Measurements from ENCODE around the gene MAP2K1.
"Not testable (repeated sequence)": the region's sequence is repeated elsewhere in the genome, so short reads cannot be mapped to it uniquely, and the experiment has no call there.

MAP2K1 gene

DNA sequence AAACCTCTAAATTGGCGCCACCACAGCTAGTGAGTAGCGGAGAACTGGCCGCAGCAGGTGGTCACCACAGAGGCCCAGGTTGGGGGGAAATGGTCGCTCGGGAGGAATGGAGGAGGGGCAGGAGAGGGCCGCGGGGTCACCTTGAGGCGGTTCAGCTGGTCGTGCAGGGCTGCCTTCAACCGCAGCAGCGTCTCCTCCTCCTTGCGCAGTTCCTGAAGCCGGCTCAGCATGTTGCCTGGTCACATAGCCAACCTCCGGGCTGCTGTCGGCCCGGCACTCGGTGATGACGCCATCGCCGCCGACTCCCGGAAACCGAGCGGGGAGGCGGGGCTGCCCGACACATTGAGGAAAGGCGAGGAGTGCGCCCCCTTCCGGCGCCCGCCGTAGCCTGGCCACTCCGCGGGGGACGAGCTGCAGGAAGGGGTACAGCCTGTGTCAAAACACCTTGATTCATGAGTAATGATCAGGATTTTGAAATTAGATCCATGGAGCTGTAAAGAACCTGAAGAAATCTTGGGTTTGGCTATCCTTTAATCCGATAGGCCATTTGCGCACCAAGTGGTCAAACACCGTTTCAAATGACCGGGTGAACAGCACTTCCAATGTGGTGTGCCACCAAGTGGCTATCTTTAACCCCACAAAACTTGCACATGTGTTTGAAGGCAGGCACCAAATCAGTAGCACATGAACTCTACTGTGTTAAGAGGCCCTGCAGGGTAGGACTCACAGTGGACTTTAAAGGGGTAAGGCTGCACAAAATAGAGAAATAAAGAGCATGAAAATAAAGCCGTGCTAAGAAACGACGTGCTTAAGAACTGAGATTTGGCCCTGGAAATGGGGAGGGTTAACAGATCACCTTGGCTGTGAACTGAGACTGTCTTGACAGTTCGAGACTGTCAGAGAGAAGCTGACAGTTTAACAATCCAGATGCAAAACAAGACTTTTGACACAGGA, 111.1 kb downstream of the MAP2K1 start, which contains the start of gene SNAPC5:
SNAPC5 (minus strand) TSS at position 261 of the 954 bp plus-strand sequence; CDS start at position 230, 31 bp downstream.
- H3K4me3 ChIP-seq (ENCODE audit: low read depth, low read length), result peak within 1 kb of the TSS; percentile 67
- peak; percentile 79 for DNase-seq (ENCODE audit: low read depth)

GRCh38 chr15:66498501-66499386, 112.0 kb downstream of the MAP2K1 start:
- DNase-seq (ENCODE audit: low read depth), result no peak
- H3K4me3 ChIP-seq (ENCODE audit: low read depth, low read length), result no peak overlapping the region

- not testable (repeated sequence) for DNase-seq (ENCODE audit: low read depth); H3K4me3 ChIP-seq (ENCODE audit: low read depth, low read length)
These were observed 113.6 kb downstream of the MAP2K1 start for GRCh38 chr15:66500346-66500745.

DNA sequence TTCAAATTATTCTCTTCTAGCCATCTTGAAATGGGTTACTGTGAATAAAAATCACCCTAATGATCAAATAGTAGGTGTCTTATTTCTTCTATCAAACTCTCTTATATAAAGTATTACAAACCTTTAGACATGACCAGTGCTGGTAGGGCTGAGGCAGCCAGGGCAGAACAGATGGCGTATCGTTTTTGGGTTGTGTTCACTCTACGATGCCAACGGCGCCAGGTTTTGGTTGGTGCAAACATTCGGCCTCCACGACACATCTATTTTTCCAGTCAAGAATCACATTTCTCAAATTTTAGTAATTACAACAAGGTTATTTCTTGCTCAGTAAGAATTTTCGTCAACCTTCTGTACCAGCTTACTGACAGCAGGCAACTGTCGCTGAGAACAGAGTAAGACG, 115.8 kb downstream of the MAP2K1 start:
- DNase-seq (ENCODE audit: low read depth), result no peak
- H3K4me3 ChIP-seq (ENCODE audit: low read depth, low read length), result peak overlapping the region; percentile 97

DNA sequence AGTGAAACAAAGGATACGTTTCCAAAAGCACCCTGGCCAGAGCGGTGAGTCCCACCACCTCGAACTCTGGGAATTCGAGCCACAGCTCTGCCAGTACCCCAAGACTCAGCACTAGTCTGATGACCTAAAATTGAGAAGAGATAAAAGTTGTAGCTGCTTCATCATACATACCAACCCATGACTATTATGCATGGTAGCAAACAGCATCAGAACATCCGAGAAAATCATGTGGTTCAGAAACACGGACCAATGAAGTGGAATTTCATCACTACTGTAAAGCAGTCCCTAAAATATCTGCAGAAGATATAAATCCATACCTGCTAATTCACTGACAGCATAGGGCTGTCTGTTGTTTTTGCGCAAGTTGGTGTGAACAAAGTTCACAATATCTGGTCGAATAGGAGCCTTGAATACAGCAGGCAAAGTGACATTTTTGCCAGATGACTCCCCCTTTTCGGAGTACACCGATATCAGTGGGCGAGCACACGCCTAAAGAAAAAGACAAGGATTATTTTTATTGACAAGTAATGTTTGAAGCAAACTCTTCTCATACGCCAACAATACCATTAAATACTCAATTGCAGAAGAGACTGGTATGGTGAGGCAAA, 116.4 kb downstream of the MAP2K1 start:
- not testable (repeated sequence) for DNase-seq (ENCODE audit: low read depth)
- H3K4me3 ChIP-seq (ENCODE audit: low read depth, low read length), result peak overlapping the region; percentile 97

- peak overlapping the region; percentile 97 for H3K4me3 ChIP-seq (ENCODE audit: low read depth, low read length)
- DNase-seq (ENCODE audit: low read depth), result no peak
These were observed 117.3 kb downstream of the MAP2K1 start for GRCh38 chr15:66503780-66504562.

DNA sequence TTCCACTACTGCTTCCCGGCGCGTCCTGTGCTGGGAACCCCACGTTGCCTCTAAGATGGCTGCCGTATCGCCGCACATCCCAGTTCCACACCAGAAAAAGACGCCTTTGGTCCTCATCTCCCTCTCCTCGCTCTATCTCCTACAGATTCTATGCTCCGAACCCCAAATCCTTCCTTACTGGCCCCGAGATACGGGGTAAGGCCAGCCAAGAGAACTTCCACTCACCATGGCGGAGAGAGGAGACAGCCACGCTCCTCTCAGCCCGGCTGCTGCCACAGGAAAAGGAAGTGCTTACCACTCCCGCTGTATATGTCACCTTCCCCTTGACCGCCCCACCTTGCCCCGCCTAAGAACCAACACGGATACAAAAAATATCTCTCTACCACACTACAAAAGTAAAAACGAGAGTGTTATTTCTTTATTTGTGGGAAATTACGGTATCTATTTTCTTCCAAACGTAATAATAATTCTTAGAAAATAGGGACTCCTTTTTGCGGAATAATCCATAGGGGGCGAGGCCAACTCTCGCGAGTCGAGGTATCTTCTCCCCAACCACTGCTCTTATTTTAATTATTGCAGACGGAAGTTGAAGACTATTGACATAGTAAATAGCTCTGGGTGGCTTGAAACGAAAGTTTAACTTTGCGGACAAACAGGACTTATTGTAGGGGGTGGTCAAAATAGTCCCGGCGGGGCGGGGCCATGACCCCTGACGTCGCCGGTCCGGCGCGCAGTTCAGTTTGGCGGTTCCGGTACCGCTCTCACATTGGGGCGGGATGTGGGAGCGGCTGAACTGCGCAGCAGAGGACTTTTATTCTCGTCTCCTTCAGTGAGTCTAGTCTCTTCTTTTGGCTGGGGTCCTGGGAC, 118.1 kb downstream of the MAP2K1 start, which contains the start of the genes RPL4 and ZWILCH:
RPL4 (minus strand) TSS at position 293 of the 867 bp plus-strand sequence; CDS start at position 228, 65 bp downstream.
ZWILCH (plus strand) TSS at position 764 of the 867 bp plus-strand sequence; CDS start at position 777, 13 bp downstream.
- H3K4me3 ChIP-seq (ENCODE audit: low read depth, low read length), result peak within 1 kb of the TSS; percentile 97
- DNase-seq (ENCODE audit: low read depth), result peak; percentile 50

DNA sequence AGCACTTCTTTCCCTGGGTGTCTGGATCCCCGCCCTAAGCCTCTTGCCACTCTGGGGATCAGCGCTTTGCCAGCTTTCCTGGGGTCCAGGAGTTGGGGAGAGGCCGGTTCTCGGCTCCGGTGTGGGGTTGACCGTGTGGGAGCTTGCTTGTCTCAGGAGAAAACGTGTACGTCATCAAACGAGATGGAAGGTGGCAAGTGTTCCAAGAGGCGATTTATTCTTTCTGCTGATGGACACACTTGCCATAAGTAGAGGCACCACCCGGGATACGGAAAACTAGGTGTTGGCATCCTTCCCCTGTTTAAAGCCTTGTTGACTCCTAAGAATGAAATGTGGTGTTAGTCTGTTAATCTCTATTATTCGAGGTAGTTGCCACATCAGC, 118.7 kb downstream of the MAP2K1 start:
- DNase-seq (ENCODE audit: low read depth), result peak; percentile 24
- H3K4me3 ChIP-seq (ENCODE audit: low read depth, low read length), result peak overlapping the region; percentile 97

GRCh38 chr15:66505818-66506217, 119.1 kb downstream of the MAP2K1 start:
- no peak for DNase-seq (ENCODE audit: low read depth)
- H3K4me3 ChIP-seq (ENCODE audit: low read depth, low read length), result peak overlapping the region; percentile 97

- no peak for DNase-seq (ENCODE audit: low read depth)
- no peak overlapping the region for H3K4me3 ChIP-seq (ENCODE audit: low read depth, low read length)
These were observed 121.7 kb downstream of the MAP2K1 start for GRCh38 chr15:66508293-66508883.

DNA sequence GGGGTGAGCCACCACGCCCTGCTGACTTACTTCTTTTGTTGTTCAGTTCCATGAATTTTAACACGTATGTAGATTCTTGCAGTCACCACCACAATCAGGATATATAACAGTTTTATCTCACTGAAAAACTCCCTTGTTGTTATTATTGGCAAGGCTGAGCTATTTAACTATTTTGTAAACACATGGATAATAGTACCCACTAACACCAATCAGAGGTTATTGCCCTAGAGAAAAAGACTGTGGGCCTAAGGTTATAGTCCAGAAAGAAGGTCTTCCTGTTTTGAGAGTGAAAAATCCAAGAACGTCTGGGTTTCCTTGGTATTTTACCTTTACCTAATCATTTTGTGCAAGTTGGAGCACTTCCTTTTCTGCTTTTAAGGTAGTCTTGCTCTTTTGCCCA, 127.9 kb downstream of the MAP2K1 start:
- DNase-seq (ENCODE audit: low read depth), result no peak

DNA sequence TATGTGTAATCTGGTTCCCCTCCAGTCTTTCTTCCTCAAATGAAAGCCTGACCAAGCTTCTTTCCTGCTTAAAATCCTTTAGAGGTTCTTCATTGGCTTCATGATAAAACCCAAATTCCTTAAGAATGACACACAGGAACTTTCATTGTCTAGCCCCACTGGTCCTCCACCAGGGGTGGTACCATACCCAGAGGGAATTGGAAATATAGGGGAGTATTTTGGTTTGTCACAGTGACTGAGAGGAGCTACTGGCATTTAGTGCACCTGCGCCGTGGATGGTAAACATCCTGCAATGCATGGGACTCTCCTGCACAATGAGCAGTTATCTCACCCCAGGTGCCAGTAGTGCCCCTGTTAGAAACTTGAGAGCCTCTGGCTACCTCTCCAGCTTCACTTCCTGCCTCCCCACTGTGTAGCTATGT, 129.2 kb downstream of the MAP2K1 start:
- H3K4me3 ChIP-seq (ENCODE audit: low read depth, low read length), result no peak overlapping the region
- DNase-seq (ENCODE audit: low read depth), result no peak

More for the DNA sequence above, 127.9 kb downstream of the MAP2K1 start:
- H3K4me3 ChIP-seq (ENCODE audit: low read depth, low read length), result no peak overlapping the region

DNA sequence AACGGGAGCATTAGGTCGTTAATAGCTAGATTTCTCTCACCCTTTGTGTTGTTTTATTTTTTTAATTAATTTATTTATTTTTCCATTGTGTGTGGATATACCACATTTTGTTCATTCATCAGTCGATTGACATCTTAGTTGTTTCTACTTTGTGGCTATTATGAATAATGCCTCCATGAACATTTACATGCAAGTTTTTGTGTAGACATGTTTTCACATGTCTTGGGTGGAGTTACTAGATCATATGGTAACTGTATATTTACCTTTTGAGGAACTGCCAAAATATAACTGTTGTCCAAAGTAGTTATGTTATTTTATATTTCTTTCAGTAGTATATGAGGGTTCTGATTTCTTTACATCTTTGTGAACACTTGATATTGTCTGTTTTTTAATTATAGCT, 137.2 kb downstream of the MAP2K1 start:
- no peak overlapping the region for H3K4me3 ChIP-seq (ENCODE audit: low read depth, low read length)
- DNase-seq (ENCODE audit: low read depth), result no peak

DNA sequence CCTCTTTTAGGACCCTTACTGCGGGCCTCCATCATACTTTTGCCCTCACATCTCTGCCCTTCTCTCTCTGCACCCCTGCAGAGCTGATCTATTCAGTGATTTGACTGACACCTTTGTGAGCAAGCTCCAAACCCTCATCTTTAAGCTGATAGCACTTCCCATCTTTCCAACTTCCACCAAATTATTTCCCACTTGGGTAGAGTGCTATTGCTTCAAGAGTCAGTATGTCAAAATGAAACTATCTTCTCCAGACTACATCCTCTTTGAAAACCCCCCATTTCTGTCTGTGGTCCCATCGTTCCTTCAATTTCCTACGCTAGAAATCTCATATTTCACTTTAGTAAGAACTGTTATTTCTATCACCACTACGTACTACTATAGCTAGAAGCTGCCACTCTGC, 138.1 kb downstream of the MAP2K1 start:
- H3K4me3 ChIP-seq (ENCODE audit: low read depth, low read length), result no peak overlapping the region
- DNase-seq (ENCODE audit: low read depth), result no peak

GRCh38 chr15:66535056-66535455, 148.3 kb downstream of the MAP2K1 start:
- H3K4me3 ChIP-seq (ENCODE audit: low read depth, low read length), result no peak overlapping the region
- DNase-seq (ENCODE audit: low read depth), result no peak

Data from skeletal muscle cell (primary cell).